Left lung (tissue), 10 donors: ENCODE measurements around the gene ASTN1. TPM values are rescaled to one million over a fixed set of nuclear protein-coding genes. Genes with fewer than 3 reads are reported as not detected.

Experiments used
- ATAC-seq: fragments of 200-7000 bp; cut with Tn5 transposase; one replicate; pipeline ENCODE4 v1.9.1; 2020; ENCODE audit warnings: moderate library complexity
- DNase-seq, 4 donors: peaks; one replicate each; pipeline ENCODE4 v3.0.0-alpha.2; 2013 to 2020
- H3K27ac ChIP-seq, 2 donors: fragments of 200-600 bp; sonication (generic) in 1 of 2; one replicate each; pipeline versions ENCODE4 v1.5.0 to v1.8.0; 2020 to 2021
- H3K27me3 ChIP-seq, 2 donors: fragments of 200-600 bp; sonication (generic) in 1 of 2; one replicate each; pipeline versions ENCODE4 v1.5.0 to v1.8.0; 2020 to 2021
- H3K36me3 ChIP-seq, 2 donors: fragments of 200-600 bp; sonication (generic) in 1 of 2; one replicate each; pipeline versions ENCODE4 v1.5.0 to v1.8.0; 2020 to 2021
- H3K4me1 ChIP-seq, 2 donors: fragments of 200-600 bp; one replicate each; pipeline ENCODE4 v1.8.0; 2021
- H3K4me3 ChIP-seq, 2 donors: fragments of 200-600 bp; sonication (generic) in 1 of 2; one replicate each; pipeline versions ENCODE4 v1.5.0 to v1.8.0; 2020 to 2021; ENCODE audit warnings: mild to moderate bottlenecking in 1 of 2
- H3K9me3 ChIP-seq, 2 donors: fragments of 200-600 bp; sonication (generic) in 1 of 2; one replicate each; pipeline versions ENCODE4 v1.5.0 to v1.8.0; 2020 to 2021
- intact Hi-C, 2 donors: fragments of 100-400 bp; cut with DNase I; formaldehyde crosslinking; loops; one replicate each; pipeline versions ENCODE4 v1.11.2 to v1.14.2; 2022
- polyA plus RNA-seq, 6 donors: library from polyadenylated mRNA; unstranded; fragments of 120-200 nt; gene quantifications; one replicate each; pipeline ENCODE4 v1.2.1, GENCODE V29; 2013; ENCODE audit not compliant: insufficient read length in 6 of 6
- total RNA-seq, 2 donors: library from RNA; stranded (reverse); fragmentation: NEBNext Ultra II Directional; extraction: Animal tissue kit (Norgen Biotek cat#: 25700); gene quantifications; one replicate each; pipeline ENCODE4 v1.2.1, GENCODE V29; 2021
- TF ChIP-seq, protein P1 (sequence below), 2 donors: fragments of 200-600 bp; sonication (generic) in 1 of 2; IDR thresholded peaks; one replicate each; pipeline versions ENCODE4 v1.5.0 to v1.8.0; 2021; ENCODE audit warnings: antibody characterized with exemption in 2 of 2
- donor health status: DM: no; HTN: yes; CAD: no.
- donor health status: DM: no; HTN: no; CAD: no.

ASTN1 gene
- total and polyA plus RNA-seq, 8 donors: 0.10 to 3.1 (median 2.2) TPM

- Histone ChIP-seq H3K9me3 (no peaks in the 10 kb centered on the region), H3K4me3 (no peak overlapping the region), H3K4me1 (no peaks in the 10 kb centered on the region), H3K27ac (no peak overlapping the region), H3K36me3 (no peaks in the 10 kb centered on the region), H3K27me3 (no peaks in the 10 kb centered on the region)
- no peak for ATAC-seq
- TF ChIP-seq, protein P1, sequence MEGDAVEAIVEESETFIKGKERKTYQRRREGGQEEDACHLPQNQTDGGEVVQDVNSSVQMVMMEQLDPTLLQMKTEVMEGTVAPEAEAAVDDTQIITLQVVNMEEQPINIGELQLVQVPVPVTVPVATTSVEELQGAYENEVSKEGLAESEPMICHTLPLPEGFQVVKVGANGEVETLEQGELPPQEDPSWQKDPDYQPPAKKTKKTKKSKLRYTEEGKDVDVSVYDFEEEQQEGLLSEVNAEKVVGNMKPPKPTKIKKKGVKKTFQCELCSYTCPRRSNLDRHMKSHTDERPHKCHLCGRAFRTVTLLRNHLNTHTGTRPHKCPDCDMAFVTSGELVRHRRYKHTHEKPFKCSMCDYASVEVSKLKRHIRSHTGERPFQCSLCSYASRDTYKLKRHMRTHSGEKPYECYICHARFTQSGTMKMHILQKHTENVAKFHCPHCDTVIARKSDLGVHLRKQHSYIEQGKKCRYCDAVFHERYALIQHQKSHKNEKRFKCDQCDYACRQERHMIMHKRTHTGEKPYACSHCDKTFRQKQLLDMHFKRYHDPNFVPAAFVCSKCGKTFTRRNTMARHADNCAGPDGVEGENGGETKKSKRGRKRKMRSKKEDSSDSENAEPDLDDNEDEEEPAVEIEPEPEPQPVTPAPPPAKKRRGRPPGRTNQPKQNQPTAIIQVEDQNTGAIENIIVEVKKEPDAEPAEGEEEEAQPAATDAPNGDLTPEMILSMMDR (IDR thresholded peaks at IDR 0.05): no peak
- no peak for DNase-seq
- intact Hi-C loops: no loop called here
Observed at GRCh38 chr1:176942346-176942745, 222.2 kb downstream of the ASTN1 start.

DNA sequence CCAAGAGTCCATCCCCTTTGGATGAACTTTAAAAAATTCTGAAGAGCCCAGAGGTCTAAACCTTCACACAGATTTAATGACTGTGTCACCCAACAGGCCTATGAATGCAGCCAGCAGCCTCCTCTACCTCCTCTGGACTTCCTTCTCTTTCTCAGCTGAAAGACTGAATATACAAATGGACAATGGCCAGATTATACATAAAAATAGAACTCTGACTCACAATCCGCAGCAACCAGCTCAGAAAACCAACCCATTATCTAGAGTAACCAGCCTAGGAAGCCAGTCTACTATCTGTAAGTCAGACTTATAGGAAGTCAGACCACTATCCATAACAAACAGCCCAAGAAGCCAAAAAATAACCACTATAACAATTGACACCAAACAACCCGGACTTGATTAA is 224.5 kb downstream of the ASTN1 start:
- intact Hi-C loops: no loop called here

DNA sequence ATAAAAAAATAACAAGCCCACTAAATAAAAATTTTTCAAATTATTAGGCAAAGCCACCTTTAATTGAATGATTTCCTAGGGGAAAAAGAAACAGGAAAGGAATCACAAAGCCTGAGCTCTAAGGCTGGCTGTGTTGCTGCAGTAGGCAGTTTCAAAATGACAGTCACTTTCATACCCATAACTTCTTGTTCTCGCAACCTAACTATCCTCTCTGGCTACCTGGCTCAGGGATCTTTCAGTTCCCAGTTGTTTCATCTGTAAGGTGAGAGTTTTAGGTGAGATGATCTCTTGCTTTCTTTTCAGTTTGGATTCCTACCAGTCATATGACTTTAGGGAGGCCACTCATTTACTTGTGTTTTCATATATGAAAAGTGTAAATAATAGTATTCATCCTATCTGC is 226.1 kb downstream of the ASTN1 start:
- TF ChIP-seq, protein P1 (IDR thresholded peaks at IDR 0.05): no peak

More for the DNA sequence above, 224.5 kb downstream of the ASTN1 start:
- H3K9me3 ChIP-seq: no peaks in the 10 kb centered on the region
- H3K36me3 ChIP-seq: no peaks in the 10 kb centered on the region
- no peak for DNase-seq
- H3K27me3 ChIP-seq: no peaks in the 10 kb centered on the region
- H3K4me1 ChIP-seq: no peaks in the 10 kb centered on the region
- H3K4me3 ChIP-seq: no peak overlapping the region
- H3K27ac ChIP-seq: no peak overlapping the region
- no peak for ATAC-seq
- TF ChIP-seq, protein P1 (IDR thresholded peaks at IDR 0.05): no peak

GRCh38 chr1:176934370-176934769 is 230.1 kb downstream of the ASTN1 start:
- Histone ChIP-seq H3K4me1 (no peaks in the 10 kb centered on the region), H3K36me3 (no peaks in the 10 kb centered on the region), H3K27me3 (no peaks in the 10 kb centered on the region), H3K4me3 (no peak overlapping the region), H3K27ac (no peak overlapping the region), H3K9me3 (no peaks in the 10 kb centered on the region)
- ATAC-seq: no peak
- TF ChIP-seq, protein P1 (IDR thresholded peaks at IDR 0.05): no peak
- no peak for DNase-seq
- intact Hi-C loops: no loop called here

More for the DNA sequence above, 226.1 kb downstream of the ASTN1 start:
- Histone ChIP-seq H3K27ac (no peak overlapping the region), H3K9me3 (no peaks in the 10 kb centered on the region), H3K4me1 (no peaks in the 10 kb centered on the region), H3K27me3 (no peaks in the 10 kb centered on the region), H3K36me3 (no peaks in the 10 kb centered on the region), H3K4me3 (no peak overlapping the region)
- no peak for DNase-seq
- ATAC-seq: no peak
- intact Hi-C loops: no loop called here

DNA sequence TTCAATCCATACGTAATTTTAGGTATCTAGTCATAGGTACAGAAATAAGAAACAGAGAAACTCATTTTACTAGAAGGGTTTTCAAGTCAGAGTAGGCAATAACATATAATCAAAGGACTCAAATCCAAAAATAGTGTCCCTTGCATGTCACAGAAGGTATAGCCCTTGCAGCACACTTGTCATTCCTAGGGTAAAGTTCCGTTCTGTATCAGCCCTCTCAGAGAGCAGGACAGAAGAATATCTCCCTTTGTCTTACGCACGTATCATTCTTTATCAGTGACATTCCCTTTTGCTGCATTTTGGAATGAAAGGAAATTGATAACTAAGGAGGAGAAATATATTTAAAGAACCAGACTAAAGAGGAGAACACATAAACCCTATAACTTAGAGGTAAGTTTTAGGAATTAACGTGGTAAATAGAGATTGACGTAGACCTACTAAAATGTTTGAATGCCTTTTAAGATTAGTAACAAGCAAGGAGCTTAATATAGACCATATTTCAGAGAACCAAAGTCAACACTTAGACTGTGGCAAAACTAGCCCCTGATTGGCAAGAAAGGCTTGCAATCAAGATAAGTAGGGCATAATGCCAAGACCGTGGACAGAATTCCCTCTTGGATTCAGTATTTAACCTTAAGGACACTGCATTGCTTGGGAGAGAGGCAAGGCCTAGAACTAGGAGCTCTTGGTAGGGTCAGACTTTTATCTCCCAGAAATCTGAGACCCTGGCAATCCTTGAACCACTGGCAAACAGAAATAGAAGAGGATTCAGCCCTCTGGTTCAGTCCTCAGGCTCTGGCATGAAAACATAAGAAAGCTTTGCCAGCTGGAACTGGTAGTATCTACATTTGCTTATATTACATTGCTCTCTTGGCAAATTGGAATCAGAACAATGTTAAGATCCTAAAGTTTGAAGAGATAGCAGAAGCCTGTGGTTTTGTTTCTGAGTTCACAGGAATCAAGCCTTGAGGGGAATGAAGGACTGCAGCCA is 232.1 kb downstream of the ASTN1 start:
- H3K4me1 ChIP-seq: no peaks in the 10 kb centered on the region
- TF ChIP-seq, protein P1 (IDR thresholded peaks at IDR 0.05): no peak
- no peak overlapping the region for H3K4me3 ChIP-seq
- H3K36me3 ChIP-seq: no peaks in the 10 kb centered on the region
- DNase-seq (peak in 1 of 4 donors; percentile 21), ATAC-seq (peak; percentile 72)
- intact Hi-C loops: no loop called here
- H3K9me3 ChIP-seq: no peaks in the 10 kb centered on the region
- no peaks in the 10 kb centered on the region for H3K27me3 ChIP-seq
- no peak overlapping the region for H3K27ac ChIP-seq
